Left renal cortex interstitium (tissue), 4 donors: Measurements from ENCODE around the gene AIMP1. TPM values are rescaled to one million over a fixed set of nuclear protein-coding genes. Genes with fewer than 3 reads are reported as not detected.
"Not testable (repeated sequence)": the region's sequence is repeated elsewhere in the genome, so short reads cannot be mapped to it uniquely, and the experiment has no call there.

Source experiments
- DNase-seq, 4 donors: peaks; one replicate each; pipeline ENCODE4 v3.0.0-alpha.2; 2013; ENCODE audit warnings: low read depth in 4 of 4, low spot score in 2 of 4, missing footprints in 1 of 4
- polyA plus RNA-seq, 4 donors: library from polyadenylated mRNA; unstranded; fragments of 120-200 nt; gene quantifications; one replicate each; pipeline ENCODE4 v1.2.1, GENCODE V29; 2013; ENCODE audit not compliant: insufficient read length in 4 of 4

AIMP1 gene
- polyA plus RNA-seq, 4 donors: 66.6 to 88.2 (median 71.7) TPM

GRCh38 chr4:106398898-106399297 is 82.5 kb downstream of the AIMP1 start:
- DNase-seq: not testable (repeated sequence)

Other genes with a start within 250 kb of the AIMP1 start
- 10 to 100 TPM; 48.2 to 70.2 (median 56.8) TPM for gene TBCK, start 341 bp upstream of the AIMP1 start, polyA plus RNA-seq
- gene GIMD1, start 52.2 kb downstream of the AIMP1 start, polyA plus RNA-seq: under 1 TPM in 1 of 4 donors, not detected in 3; 0.11 TPM